GM11168 (cell line): ENCODE results near the gene SLX4.

ENCODE experiments used
- in situ Hi-C: fragments of 300-500 bp; cut with MboI; formaldehyde crosslinking; loops from one replicate; pipeline ENCODE4 v1.12.0; 2022; ENCODE audit warnings: low sequenced_read_pairs; ENCODE audit not compliant: unreplicated experiment

SLX4 gene

DNA sequence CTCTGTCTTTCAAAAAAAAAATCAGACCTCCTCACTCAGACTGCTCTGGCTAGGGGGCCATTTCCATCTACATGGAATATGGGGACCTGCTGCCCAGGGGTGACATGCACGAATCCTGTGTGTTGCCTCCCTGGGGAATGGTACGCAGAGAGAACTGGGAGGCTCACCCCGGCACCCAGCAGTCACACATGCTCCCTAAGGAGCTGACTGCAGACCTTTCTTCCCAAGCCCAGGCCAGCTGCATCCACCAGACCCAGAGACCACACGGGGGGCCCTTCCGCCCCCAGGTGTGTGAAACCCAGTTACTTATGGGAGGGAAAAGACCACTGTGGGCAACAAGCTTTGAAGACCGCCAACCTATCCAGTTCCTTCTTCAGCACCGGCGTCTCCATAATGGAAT is 27.0 kb downstream of the SLX4 start:
- in situ Hi-C loops = no loop called here

DNA sequence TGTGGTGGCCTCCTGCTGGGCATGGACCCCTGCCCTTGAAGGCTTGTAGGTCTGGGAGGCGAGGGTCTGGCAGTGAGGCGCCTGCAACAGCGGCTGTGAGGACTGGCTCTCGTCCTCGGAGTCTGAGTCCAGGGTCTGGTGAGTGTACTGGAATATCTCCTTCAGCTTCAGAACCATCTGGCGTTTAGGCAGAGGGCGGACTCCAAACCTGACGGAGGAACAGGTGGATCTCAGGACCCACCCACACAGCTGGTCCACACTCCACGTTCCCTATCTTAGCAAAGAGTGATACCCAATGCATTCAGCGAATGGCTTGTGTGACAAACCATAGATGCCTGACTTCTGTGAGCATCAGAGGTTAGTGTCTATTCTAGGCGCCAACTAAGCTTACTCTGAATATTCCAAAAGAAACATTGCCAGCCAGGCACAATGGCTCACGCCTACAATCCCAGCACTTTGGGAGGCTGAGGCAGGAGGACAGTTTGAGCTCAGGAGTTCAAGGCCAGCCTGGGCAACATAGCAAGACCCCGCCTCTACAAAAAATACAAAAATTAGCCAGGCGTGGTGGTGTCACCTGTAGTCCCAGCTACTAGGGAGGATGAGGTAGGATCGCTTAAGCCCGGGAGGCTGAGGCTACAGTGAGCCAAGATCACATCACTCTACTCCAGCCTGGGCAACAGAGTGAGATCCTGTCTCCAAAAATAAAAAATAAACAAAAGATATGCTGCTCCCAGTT is 27.9 kb downstream of the SLX4 start:
- in situ Hi-C loops = no loop called here

DNA sequence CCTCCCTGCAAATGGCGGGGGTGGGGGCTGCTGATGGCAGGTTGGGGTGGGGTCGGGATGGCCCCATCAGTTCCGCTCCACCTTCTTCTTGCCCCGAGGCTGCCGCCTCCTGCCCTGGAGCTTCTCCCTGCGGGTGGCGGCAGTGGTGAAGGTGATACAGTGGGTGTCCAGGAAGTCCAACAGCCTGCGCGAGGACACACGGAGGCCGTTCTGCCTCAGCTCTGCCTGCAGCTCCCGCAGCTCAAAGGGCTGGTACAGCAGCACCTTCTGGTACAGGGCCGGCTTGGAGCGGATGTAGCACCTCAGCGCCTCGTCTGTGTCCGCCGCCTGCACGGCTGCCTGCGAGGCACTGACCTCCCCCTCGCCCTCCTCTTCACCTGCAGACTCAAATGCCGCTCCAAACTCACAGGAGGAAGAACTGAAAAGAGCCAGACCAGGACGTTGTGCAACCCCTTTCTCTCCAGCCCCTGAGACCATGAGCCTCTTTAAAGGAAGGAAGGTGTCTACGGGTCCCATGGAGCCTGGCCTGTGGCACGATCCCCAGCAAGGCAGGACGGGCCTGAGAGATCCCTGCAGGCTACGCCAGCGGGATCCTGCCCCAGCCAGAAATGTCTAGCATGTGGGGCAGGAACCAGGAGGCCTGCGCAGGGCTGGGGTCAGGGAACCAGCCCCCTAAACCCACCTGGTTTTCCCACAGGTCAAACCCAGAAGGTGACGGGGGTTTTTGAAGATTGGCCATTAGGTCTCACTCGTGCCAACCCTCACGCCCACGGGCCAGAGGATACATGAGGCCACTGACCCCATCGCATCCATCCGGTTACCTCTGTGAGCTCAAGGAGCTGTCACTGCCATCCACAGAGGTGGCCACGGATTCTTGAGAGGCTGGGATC is 28.9 kb downstream of the SLX4 start:
- in situ Hi-C loops = no loop called here

DNA sequence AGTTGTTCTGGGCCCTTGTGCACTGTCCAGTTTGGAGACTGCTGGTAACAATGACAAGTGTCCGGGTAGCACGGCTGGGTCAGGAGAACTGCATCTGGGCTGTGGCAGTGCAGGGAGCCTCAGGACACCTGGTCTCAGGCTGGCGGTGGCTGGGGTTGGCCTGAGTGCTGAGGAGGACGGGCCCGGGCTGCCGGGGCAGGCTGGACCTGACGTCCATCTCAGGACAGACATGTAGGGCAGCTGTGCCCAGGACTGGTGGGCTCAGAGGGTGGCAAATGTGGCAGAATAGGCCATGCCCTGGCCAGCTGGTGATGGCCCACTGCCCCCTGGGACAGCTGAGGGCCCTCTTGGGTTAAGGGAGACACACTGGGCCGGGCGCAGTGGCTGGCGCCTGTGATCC is 30.0 kb downstream of the SLX4 start:
- in situ Hi-C loops = no loop called here

DNA sequence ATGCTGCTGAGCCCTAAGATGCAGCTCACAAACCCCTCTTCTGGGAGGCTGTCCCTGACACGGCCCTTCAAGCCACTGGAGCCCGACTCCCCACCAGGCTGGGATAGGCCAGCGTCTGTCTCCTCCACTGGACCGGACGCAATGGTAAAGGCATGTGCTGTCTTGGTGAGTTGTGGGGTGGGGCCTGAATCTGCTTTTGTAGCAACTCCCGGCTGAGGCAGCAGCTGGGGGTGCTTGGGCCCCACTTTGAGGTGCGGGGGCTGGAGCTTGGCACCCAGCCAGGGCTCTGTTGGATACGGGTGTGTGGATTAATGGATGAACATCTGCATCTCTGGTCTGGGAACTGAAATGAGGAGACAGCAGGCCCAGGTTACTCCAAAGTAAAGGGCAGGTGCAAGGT is 30.7 kb downstream of the SLX4 start:
- in situ Hi-C loops = no loop called here

DNA sequence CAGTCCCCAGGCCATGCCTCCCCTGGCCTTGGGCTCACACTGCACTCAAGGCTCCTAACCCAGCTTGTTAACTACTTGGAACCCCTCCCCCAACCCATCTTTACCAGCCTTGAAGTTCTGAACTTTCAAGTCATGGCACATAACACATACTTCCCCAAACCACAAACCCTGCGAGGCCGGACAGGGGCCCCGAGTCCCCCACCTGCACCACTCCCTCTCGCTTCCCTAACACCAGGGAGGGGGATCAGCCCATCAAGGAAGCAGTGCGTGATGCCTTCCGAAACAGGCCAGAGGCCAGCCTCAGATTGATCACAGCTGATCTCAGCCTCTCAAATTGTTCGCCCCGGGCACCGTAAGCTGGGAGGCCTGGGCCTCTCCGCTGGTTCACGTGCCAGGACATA is 31.2 kb downstream of the SLX4 start:
- in situ Hi-C loops = no loop called here

DNA sequence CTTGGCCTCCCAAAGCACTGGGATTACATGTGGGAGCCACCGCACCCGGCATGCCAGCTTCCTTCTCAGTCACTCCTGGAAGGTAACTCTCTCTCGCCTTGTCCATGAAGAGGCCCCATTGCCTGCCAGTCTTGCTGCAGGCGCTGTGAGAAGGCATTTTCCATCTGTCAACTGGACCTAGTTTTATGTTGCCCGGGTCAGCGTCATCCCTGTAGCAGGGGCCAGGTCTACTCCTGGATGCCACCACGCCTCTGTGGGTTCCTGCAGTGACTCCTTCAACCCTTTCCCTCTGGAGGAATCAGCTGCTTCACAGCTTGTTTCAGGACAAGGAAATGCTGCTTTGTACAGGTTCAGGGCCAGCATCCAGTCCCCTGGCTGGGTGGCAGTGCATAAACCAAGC is 31.6 kb downstream of the SLX4 start:
- in situ Hi-C loops = no loop called here

DNA sequence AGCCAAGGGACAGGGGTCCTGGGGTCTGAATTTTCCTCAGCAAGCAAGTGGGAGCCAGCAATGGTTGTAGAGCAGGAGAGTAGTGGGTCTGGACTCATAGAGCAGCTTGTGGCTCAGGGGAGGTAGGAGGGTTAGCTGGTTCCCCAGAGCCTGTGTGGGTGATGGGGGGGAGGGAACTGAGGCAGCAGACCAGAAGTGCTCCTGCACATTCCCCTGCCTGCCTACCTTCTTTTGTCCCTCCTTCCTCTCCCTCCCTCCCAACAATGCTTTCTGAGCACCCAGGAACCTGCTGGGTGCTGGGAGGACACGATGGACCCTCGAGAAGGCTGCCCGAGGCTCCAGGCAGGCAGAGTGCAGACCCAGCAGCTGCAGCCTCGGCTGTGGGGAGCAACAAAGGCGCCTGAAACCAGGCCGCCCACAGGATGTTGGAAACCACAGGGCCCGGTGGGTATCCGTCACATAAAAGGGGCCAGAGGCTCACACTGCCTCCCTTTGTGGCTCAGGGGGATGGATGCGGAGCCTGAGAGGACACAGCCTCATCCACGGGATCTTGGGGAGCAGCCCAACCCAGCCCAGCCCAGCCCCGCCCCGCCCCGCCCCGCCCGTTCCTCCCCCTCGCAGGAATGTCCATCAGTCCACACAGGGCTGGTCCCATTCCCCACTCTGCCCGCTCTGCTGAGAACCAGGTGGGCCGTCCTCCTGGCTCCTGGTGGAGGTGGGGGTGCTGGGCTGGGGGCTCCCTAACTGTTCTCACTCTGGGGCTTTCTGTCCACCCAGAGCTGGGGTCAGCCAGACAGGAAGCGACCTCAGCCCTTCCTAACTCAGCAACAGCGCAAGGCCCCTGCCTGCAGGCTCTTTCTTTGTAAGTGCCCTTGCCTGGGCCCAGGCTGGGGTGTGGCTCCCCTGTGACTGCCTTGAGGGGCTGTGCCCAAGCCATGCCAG is 32.5 kb downstream of the SLX4 start:
- in situ Hi-C loops = no loop called here

DNA sequence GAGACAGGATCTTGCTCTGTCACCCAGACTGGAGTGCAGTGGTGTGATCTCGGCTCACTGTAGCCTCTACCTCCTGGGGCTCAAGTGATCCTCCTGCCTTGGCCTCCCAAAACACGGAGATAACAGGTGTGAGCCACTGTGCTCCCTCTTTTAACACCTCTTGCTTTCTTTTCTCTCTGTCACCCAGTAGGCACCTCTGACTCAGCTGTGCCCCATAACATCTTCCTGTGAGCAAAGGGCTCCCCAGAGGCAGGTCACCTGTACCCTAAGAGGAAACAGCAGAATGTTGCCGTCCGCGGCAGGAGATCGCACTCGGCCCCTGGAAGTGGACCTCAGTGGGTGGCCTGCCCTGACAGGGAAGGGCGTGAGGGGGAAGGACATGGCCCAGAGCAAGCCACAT is 33.3 kb downstream of the SLX4 start:
- in situ Hi-C loops = no loop called here

DNA sequence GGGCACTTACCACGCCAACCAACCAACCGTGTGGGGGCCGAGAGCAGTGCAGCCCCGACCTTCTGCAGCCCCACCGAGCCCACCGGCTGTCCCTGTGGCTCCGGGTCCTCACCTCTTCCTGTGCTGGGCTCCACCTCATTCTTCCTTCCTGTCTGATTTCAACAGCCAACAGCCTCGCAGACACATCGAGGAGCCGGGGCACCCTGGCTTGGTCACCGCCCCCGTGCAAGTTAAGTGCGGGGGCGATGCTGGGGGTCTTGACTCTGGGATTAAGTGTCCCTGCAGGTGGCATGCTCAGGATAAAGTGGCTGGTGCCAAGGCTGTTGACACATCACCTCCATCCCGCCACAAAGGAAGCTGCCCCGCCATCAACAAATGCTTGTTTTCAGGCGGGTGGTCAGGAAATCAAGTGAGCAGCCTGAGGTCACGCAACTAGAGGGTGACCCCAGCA is 34.1 kb downstream of the SLX4 start, which contains the start of gene NLRC3:
Gene NLRC3, minus strand, starts transcription at position 102 of the 451 bp plus-strand sequence. CDS start 12,367 bp downstream, outside the sequence.
- in situ Hi-C loops = no loop called here

DNA sequence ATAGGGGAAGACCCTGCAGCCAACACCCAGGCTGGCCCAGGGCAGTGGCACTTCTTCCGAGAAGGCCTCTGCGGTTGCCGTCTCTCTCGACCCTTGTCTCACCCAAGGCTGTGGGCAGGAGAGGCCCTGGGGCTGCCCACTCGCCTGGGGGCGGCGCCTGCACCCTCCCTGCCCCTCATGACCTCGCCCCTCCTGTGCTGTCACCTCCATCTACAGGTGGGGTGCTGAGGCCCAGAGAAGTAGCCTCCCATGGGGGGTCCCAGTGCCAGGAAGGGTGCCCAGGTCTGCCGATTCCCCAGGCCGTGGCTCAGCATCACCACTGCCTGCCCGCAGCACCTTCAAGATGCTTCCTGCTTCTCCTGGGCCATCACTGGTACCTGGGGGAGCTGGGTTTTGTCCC is 35.2 kb downstream of the SLX4 start:
- in situ Hi-C loops = no loop called here

DNA sequence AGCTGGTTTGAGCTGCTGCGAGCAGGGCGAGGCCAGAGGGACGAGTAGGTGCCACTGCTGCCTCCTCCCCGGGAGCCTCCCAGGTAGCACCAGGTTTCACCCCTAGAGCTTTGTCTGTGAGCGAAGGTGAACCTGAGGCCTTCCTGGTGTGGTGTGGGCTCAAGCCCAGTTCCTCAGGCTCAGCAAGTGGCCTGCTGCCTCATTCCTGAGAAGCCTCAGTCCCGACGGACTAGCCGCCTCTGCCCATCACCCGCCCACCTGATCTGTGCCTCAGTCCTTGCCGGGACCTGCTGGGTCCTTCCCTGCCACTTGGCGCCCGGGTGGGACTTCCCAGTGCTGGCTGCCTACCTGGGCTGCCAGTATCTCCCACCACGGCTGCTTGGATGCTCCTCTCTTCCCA is 35.9 kb downstream of the SLX4 start:
- in situ Hi-C loops = no loop called here

DNA sequence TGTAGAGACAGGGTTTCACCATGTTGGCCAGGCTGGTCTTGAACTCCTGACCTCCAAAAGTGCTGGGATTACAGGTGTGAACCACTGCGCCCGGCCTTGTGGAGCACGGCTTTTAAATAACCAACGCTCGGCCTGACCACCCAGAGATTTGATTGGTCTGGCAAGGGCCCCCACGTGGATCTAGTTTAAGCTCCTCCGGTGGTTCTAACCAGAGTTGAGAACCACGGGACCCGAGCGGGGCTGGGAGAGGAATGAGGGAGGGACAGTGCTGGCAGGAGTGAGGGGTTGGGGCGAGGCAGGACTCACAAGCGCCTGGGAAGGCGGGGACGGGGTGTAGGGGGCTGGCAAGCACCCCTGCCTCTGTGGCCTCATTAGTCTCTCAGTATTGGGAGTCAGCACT is 37.2 kb downstream of the SLX4 start:
- in situ Hi-C loops = no loop called here

DNA sequence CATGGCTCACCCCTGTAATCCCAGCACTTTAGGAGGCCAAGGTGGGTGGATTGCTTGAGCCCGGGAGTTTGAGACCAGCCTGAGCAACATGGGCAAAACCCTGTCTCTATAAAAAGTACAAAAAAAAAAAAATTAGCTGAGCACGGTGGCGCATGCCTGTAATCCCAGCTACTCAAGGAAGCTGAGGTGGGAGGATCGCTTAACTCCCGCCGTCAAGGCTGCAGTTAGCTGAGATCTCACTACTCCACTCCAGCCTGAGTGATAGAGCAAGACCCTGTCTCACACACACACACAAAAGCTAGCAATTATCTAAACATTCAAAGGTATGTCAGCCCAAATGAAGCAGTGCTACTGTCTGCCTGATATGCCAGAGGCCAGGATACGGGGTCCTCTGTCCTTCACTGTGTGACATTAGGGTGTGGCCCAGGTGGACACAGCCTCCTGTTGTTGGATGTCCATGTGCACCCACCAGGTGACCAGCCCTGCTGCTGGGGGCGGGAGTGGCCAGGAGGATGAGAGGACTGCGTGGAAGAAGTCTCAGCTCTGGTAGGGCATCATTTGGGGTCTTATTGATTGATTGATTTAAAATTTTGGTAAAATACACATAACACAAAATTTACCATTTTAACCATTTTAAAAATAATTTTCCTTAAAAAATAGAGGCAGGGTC is 38.1 kb downstream of the SLX4 start:
- in situ Hi-C loops = no loop called here

DNA sequence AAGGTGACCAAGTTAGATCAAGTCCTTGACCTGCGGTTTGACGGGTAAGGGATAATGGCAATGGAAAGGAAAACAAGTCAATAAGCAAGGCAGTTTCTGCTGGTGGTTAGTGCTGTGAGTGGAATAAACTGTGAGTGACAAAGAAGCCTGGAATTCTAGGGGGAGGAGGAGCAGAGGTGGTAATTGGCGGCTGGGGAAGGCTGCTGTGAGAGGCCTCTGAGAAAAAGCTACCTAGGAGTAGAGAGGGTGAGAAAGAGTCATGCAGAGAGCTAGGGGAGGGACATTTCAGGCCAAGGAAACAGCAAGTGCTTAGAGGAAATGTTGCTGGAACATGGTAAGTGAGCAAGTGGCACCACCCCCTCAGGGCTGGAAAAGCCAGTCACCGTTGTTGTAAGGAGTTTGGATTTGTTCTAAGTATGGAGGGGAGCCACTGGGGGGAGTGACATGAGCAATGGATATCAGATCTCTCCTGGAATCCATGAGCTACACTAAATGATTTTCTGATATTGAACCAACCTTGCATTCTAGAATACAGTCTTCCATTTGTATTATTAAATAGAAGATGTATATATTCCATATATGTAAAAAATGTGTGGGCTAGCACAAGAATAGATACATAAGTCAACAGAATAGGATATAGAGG is 40.9 kb downstream of the SLX4 start:
- in situ Hi-C loops = no loop called here

DNA sequence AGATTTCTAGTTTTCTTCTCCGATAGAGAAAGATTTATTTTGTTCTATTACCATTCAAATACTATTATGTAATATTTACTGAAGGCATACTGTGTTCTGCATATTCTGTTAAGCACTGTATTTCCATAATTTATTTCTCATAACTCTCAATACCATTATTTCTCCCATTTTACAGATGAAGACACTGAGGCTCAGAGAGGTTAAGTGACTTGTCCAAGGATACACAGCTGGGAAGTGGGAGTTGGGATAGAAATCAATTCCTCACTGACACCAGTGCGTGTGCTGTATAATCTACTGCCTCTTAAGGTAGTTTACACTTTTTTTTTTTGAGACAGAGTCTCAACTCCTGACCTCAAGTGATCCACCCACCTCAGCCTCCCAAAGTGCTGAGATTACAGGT is 41.6 kb downstream of the SLX4 start:
- in situ Hi-C loops = no loop called here

DNA sequence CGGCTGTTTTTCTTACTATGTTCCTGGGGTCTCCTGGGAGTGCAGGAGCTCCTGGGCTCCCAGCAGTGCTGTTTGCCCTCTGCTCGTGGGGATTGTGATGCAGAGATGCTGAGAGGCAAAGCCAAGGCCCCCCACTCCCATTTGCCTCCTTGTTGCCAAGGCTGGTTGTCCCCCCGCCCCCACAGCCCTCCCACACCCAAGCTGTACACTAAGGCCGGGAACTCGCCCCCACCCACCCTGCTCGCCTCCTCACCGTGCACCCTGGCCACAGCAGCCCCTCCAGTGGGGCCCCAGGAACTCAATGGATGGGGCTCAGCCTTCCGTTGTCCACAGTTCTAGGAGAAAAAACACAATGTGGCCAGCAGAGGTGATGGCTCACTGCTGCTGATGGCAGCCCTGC is 44.4 kb downstream of the SLX4 start:
- in situ Hi-C loops = no loop called here

DNA sequence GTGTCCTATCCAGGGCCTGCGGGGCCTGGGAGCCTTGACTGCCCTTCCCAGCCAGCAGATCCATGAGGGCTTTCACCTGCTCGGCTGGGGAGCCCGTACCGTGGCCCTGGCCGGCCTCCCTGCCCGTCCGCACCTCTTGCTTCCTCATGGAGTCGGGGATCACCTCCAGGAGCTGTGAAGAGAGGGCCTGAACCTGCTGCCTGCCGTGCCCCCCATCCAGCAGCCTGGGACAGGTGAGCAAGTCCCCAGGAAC is 46.6 kb downstream of the SLX4 start:
- in situ Hi-C loops = no loop called here

DNA sequence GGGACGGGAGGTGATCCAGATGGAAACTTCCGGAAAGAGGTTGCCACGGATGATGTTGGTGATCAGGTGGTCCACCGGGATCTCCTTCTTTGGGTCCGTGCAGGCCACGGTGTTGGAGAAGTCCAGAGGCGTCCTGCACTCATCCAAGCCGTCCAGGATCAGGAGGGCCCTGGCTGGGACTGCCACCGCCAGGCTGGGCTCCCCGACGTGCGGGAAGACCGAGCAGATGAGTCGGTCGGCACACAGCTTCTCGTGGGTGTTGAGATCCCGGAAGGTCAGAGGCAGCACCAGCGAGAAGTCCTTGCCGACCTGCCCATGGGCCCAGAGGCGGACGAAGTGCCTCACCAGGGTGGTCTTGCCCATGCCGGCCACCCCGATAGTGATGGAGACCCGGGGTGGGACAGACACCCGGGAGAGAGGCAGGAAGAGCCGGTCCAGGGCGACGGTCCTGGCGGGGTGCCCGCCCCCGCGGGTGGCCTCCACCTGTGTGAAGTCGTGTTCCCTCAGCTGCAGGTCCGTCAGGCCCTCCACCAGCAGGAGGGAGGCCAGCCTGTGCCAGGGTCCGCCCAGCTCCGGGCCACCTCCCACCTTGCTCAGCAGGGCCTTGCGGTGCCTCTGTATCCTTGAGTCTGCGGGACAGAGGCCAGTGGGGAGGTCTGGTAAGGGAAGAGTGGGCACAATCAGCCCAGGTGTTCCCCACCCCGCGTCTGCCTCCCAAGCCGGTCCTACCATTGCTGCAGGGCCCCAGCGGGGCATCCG is 47.1 kb downstream of the SLX4 start:
- in situ Hi-C loops = no loop called here
